C4-2B (cell line): ENCODE measurements around the gene FAM83F.

Experiments used
- CTCF ChIP-seq: fragments of 450-650 bp; conservative IDR thresholded peaks from 2 replicates; pipeline ENCODE4 v1.5.1; 2017; ENCODE audit warnings: mild to moderate bottlenecking
- ZFX ChIP-seq: fragments of 450-650 bp; IDR thresholded peaks from 2 replicates; pipeline ENCODE4 v1.6.1; 2017

- no peak for TF ChIP-seq CTCF
- no peak for TF ChIP-seq ZFX
These were observed 72.9 kb downstream of the FAM83F start for GRCh38 chr22:40067639-40068038.
